Measurements from ENCODE around the gene HEXA.

DNA sequence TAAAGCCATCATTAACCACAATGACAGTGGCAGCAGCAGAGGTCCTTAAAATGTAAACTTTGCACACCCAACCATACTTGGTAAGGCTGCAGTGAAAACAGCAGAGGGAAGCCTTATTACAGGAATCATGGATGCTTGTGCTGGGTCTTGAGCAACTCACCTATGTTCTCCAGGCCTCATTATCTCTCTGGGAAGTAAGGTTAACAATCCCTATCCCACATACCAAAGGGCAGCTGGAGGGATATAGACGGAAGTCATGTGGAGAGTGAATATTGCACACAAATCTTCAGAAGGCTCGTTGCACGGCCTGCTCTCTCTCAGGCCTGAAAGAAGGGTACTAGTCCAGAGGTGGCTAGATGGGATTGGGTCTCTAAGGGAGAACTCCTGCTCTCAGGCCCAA, 30.0 kb downstream of the HEXA start:
- TF ChIP-seq, protein P1, sequence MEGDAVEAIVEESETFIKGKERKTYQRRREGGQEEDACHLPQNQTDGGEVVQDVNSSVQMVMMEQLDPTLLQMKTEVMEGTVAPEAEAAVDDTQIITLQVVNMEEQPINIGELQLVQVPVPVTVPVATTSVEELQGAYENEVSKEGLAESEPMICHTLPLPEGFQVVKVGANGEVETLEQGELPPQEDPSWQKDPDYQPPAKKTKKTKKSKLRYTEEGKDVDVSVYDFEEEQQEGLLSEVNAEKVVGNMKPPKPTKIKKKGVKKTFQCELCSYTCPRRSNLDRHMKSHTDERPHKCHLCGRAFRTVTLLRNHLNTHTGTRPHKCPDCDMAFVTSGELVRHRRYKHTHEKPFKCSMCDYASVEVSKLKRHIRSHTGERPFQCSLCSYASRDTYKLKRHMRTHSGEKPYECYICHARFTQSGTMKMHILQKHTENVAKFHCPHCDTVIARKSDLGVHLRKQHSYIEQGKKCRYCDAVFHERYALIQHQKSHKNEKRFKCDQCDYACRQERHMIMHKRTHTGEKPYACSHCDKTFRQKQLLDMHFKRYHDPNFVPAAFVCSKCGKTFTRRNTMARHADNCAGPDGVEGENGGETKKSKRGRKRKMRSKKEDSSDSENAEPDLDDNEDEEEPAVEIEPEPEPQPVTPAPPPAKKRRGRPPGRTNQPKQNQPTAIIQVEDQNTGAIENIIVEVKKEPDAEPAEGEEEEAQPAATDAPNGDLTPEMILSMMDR (IDR thresholded peaks at IDR 0.05) = no peak
- TF ChIP-seq POLR2A (IDR thresholded peaks at IDR 0.05) = no peak

All from lower leg skin (tissue), 3 donors.